Lower leg skin (tissue), 3 donors: ENCODE results near the gene HOXA1.

ENCODE experiments used
- CTCF ChIP-seq, 3 donors: fragments of 450-650 bp; IDR thresholded peaks; one replicate each; pipeline ENCODE4 v1.5.1; 2016; ENCODE audit warnings: antibody characterized with exemption in 3 of 3, mild to moderate bottlenecking in 3 of 3, moderate library complexity in 2 of 3
- POLR2A ChIP-seq, 2 donors: fragments of 450-650 bp; IDR thresholded peaks; one replicate each; pipeline ENCODE4 v1.6.1; 2016 to 2017; ENCODE audit warnings: antibody characterized with exemption in 2 of 2, mild to moderate bottlenecking in 1 of 2, moderate library complexity in 1 of 2

GRCh38 chr7:27078616-27079233, 17.1 kb downstream of the HOXA1 start:
- TF ChIP-seq CTCF (IDR thresholded peaks at IDR 0.05), result no peak
- no peak for TF ChIP-seq POLR2A (IDR thresholded peaks at IDR 0.05)
